GM19351 (cell line): Measurements from ENCODE around the gene SHLD1.

ENCODE experiments used
- ATAC-seq: cut with Tn5 transposase; IDR thresholded peaks from one replicate; pipeline ENCODE4 v1.9.1; 2021; ENCODE audit warnings: mild to moderate bottlenecking, moderate library complexity; ENCODE audit not compliant: unreplicated experiment

Gene SHLD1

DNA sequence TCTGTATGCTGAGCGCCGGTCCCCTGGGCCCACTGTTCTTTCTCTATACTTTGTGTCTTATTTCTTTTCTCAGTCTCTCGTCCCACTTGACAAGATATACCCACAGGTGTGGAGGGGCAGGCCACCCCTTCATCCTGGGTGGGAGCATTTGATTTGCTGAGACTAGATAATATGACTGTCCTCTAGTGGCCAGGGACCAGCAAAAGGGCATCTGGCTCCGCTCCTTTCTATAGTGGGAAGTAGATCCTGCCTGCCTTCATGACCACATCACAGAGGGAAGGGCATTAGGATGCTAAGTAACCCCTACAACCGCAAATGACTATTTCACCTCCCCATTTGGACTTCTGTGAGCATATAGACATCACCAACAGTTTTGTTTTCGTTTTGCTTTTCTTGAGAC is 135.7 kb downstream of the SHLD1 start:
- ATAC-seq, result no peak

DNA sequence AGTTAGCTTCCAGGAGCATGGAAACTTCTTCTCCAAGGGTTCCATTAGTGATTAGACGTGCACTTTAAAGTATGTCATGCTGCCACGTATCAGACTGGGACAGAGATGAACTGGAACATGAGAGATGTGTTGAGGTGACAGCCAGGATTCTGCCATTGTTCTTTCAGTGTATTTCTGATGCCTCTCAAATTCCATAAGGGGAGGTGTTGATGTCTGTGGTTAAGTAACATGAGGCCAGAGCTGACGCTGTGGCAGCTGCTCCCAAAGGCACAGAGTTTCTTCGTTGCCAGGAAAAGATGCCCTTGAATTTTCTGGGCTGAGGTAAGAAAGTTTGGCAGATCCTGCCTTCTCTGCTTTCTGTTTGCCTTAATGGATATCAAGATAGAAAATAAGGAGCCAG is 136.6 kb downstream of the SHLD1 start:
- no peak for ATAC-seq

DNA sequence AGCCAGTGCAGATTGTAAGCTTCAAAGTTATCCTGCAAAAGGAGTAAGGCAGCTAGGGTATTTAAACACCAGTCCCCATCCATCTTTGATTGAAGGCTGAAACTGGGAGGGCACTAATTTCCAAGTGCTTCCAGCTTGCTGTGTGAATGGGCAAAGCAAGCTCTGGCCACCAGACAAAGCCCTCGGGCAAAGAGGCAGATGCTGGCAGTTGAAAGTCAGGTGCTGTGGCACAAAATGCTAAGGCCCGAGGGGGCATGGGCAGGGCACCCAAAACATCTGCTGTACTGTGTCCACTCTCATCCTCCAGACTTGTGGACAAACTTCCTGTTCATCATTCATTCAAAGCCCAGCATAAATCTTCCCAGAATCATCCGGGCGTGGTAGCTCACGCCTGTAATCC is 137.2 kb downstream of the SHLD1 start:
- ATAC-seq, result no peak

DNA sequence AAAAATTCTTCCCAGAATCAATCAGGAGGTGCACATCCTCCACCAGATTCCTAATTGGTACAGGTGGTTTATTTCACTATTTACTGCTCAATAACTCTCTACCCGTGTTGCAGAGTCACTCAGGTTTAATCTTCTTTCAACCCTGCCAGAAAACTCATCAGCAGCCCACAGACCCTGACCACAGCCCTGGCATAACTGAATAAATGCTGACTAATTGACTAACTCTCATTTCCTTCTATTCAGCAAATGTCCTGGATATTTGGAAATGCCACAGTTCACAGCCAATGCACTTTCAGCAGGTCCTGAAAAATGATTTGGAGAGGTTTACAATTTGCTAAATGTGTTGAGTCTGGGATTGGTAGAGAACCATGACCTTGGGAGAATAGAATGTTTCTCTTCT is 137.8 kb downstream of the SHLD1 start:
- ATAC-seq, result no peak

DNA sequence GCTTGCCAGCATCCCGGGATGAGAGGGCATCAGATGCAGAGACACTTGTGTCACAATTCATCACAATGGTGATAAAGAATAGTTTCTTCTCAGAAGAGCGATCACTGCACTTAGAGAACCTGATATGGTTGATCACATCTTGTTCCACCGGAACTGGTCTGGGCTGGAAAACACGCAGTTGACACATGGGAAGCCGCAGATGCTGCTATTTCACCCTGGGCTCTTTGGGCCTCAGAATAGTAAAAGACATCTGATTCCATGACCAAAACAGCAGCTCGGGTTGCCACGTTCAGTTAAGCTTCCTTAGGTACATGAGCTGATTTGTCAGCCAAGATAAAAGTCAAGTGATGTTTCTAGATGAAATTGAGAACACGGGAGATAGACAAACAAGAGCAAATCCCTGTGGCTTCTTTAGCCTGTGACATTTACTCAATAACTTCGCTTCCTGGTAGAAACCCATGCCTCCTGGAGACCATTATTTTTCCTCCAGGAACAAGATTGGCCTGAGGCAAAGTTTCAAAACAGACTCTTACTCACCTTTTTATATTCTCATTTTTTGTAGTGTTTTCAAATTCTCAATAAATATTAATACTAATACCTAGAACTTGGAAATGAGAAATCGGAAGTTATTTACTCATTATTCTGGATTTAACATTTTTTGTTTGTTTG is 140.7 kb downstream of the SHLD1 start:
- no peak for ATAC-seq

DNA sequence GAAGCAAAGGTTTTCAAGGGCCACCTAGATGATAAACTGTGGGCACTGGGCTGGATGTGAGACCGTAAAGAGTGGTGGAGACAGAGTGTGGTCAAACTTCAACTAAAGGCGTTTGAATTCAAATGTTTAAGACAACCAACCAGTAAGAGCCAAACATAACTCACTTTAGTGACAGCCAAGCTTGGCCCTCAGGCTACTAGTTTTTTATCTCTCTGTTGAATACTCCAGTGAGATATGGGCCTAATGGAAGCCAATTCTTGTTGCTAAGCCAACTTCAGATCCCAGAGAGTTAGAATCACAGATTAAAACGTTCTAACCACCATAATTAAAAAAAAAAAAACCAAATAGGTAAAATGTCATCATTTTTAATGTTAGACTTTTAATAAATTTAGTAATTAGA is 142.9 kb downstream of the SHLD1 start:
- ATAC-seq, result no peak

DNA sequence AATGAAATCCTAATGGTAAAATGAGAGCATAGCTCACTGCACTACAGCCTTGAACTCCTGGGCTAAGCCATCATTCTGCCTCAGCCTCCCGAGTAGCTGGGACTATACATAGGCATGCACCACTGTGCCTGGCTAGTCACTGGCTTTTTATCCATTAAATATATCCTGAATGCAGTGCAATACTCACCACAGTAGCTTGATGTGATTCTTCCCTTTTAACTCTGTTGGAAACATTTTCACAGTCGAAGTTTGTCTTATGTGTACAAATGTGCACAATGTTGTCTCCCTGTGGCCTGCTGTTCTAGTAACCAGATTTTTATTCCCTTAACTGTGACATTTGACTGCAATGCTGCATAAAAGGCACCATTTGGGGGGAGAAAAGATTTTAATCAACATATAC is 143.4 kb downstream of the SHLD1 start:
- no peak for ATAC-seq

DNA sequence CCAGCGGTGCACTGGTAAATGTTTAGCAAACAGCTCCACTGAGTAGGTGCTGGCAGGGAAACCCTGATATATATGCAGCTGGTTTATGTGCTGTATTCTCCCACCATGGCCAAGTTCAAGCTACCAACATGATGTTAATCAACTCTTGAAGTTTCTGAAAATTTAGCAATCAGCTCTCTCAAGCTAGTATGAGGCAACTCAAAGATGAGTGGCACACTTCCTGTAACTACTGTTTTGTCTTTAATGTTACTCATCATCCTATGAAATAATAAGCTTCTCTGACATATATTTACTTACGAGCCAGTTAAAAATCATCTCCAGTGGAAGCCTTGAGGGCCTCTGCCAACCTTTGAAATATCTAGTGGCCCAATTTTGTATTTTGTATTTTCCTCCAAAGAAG is 145.4 kb downstream of the SHLD1 start:
- ATAC-seq, result no peak

DNA sequence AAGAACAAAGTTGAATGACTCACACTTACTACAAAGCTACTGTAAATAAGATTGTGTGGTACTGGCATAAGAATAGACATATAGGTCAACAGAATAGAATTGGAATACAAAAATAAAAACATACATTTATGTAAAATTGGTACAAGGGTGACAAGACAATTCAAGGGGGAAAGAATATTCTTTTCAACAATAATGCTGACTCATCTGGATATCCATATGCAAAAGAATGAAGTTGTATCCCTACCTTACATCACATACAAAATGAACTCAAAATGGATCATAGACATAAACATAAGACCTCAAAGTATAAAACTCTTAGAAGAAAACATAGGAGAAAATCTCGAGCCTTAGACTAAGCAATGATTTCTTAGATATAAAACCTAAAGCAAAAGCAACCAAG is 149.2 kb downstream of the SHLD1 start:
- ATAC-seq, result no peak

DNA sequence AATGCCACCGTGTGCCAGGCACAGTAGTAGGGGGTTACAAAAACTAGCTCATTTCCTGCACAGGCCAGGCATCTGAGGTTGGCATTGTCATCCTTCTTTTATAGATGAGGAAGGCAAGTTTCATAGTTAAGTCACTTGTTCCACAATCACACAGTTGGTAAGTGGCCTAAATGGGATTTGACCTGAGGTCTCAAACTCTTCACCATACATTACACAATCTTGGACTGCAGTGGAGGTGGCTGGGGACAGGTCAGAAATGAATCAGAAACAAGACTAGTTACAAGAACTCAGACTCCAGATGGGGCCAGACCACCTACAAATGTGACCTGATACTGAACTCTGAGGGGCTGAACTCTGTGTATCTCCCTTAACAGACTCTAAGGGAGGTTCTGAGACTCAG is 150.7 kb downstream of the SHLD1 start:
- ATAC-seq, result no peak

DNA sequence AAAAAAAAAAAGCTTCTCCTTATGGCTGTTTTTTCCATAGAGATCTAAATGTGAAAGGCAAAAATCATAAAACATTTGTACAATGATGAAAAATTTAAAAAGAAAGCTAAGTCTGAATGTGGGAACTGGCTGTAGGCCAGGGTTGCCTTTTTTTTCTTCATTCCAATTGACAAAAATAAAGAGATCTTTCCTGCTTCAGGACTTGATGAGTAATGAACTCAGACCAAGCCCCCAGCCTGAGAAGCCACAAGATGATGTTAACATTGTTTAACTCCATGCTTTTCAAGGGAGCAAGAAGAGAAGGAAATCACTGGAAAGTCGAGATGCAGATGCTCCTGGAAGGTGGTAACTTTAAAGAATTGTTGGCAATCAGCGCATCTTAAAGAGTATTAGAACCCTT is 158.8 kb downstream of the SHLD1 start:
- ATAC-seq, result no peak

DNA sequence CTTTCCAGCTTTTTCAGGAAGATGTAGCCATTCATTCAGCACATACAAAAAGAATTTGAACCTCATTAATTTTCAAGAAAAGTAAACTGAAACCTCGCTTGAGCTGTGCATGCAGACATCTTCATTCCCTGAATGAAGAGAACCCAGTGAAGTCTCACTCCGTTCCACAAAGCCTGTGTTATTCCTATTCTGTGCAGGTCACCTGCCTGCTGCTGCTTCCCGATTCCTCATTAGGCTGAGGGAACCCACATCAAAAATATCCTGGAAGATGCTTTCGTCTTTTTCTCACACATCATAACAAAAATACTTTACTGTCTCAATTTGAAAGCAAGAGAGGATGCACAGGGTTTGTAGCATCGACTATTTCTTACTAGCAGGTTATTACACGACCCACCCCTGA is 160.0 kb downstream of the SHLD1 start:
- ATAC-seq, result no peak

DNA sequence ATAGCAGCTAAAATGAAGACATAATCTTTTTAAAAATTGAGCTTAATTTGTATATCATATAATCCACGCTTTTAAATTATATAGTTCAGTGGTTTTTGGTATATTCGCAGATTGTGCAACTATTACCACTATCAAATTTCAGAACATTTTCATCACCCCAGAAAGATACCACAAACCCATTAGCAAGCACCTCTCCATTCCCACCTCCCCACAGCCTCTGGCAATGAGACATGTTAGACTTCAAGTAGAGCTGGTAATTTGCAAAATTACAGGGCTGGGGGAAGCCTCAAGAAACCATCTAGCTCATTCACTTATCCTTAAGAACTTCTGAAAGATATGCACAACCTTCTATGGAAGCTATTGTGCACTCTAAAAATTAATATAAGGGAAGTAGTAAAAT is 163.0 kb downstream of the SHLD1 start:
- no peak for ATAC-seq
